NCI-H146 treated with DMSO at 0.1 percent for 48 hours (cell line): ENCODE results near the gene PADI2.
"Not testable (repeated sequence)": the region's sequence is repeated elsewhere in the genome, so short reads cannot be mapped to it uniquely, and the experiment has no call there.

Experiments used
- DNase-seq: peaks from one replicate; lab custom pipeline; 2025; ENCODE audit not compliant: unreplicated experiment; lab: John Stamatoyannopoulos, UW

Gene PADI2

GRCh38 chr1:17086751-17087150 lies 32.5 kb downstream of the PADI2 start:
- no peak for DNase-seq

- DNase-seq = no peak
Observed at GRCh38 chr1:17084787-17085186, 34.5 kb downstream of the PADI2 start.

GRCh38 chr1:17082761-17083160 lies 36.5 kb downstream of the PADI2 start:
- DNase-seq = no peak

- DNase-seq = no peak
Observed at GRCh38 chr1:17081439-17081838, 37.8 kb downstream of the PADI2 start.

GRCh38 chr1:17080880-17081279 lies 38.4 kb downstream of the PADI2 start:
- DNase-seq = no peak

- DNase-seq = no peak
Observed at GRCh38 chr1:17080085-17080759, 39.0 kb downstream of the PADI2 start.

- no peak for DNase-seq
Observed at GRCh38 chr1:17078991-17079868, 40.0 kb downstream of the PADI2 start.

GRCh38 chr1:17075470-17076255 lies 43.6 kb downstream of the PADI2 start:
- DNase-seq = no peak

- DNase-seq = no peak
Observed at GRCh38 chr1:17071794-17072193, 47.5 kb downstream of the PADI2 start.

GRCh38 chr1:17070163-17070525 lies 49.1 kb downstream of the PADI2 start:
- no peak for DNase-seq

GRCh38 chr1:17069452-17070162 lies 49.6 kb downstream of the PADI2 start:
- no peak for DNase-seq

- DNase-seq = no peak
Observed at GRCh38 chr1:17068789-17069188, 50.5 kb downstream of the PADI2 start.

GRCh38 chr1:17067465-17068240 lies 51.6 kb downstream of the PADI2 start:
- no peak for DNase-seq

- DNase-seq = no peak
Observed at GRCh38 chr1:17067069-17067426, 52.2 kb downstream of the PADI2 start.

- no peak for DNase-seq
Observed at GRCh38 chr1:17066361-17067068, 52.7 kb downstream of the PADI2 start.

- DNase-seq = no peak
Observed at GRCh38 chr1:17065666-17066065, 53.6 kb downstream of the PADI2 start.

GRCh38 chr1:17062751-17063150 lies 56.5 kb downstream of the PADI2 start:
- DNase-seq = not testable (repeated sequence)

- DNase-seq = peak; percentile 58
Observed at GRCh38 chr1:17061892-17062291, 57.4 kb downstream of the PADI2 start.

GRCh38 chr1:17061486-17061885 lies 57.8 kb downstream of the PADI2 start:
- no peak for DNase-seq

- no peak for DNase-seq
Observed at GRCh38 chr1:17060306-17060749, 58.9 kb downstream of the PADI2 start.
